HG02678 (cell line): ENCODE results near the gene CSNK1G2.

Experiments
- ATAC-seq: cut with Tn5 transposase; IDR thresholded peaks from one replicate; pipeline ENCODE4 v1.9.1; 2021; ENCODE audit warnings: mild to moderate bottlenecking, moderate library complexity; ENCODE audit not compliant: unreplicated experiment

Gene CSNK1G2

GRCh38 chr19:1941146-1942077, at the start of gene CSNK1G2:
Gene CSNK1G2 (plus strand): TSS chr19:1941172. CDS start chr19:1969773, 28,601 bp downstream.
- peak; percentile 56 for ATAC-seq

- no peak for ATAC-seq
Observed at GRCh38 chr19:1893791-1894190, 47.2 kb upstream of the CSNK1G2 start.

- ATAC-seq: no peak
Observed at GRCh38 chr19:1896508-1896907, 44.5 kb upstream of the CSNK1G2 start.

GRCh38 chr19:1901940-1902404, 39.0 kb upstream of the CSNK1G2 start:
- ATAC-seq: no peak

GRCh38 chr19:1902923-1903322, 38.0 kb upstream of the CSNK1G2 start:
- ATAC-seq: no peak

GRCh38 chr19:1904860-1905109, 36.2 kb upstream of the CSNK1G2 start:
- ATAC-seq: peak; percentile 1

GRCh38 chr19:1905110-1905862, 35.7 kb upstream of the CSNK1G2 start, which contains the start of the genes ADAT3 and SCAMP4:
Gene ADAT3 (plus strand): TSS chr19:1905399. CDS start chr19:1912048, 6,649 bp downstream.
Gene SCAMP4 (plus strand): TSS chr19:1905399. CDS start chr19:1915020, 9,621 bp downstream.
- peak; percentile 84 for ATAC-seq

GRCh38 chr19:1905863-1906375, 35.1 kb upstream of the CSNK1G2 start:
- no peak for ATAC-seq

GRCh38 chr19:1906985-1907562, 33.9 kb upstream of the CSNK1G2 start:
- ATAC-seq: no peak

- no peak for ATAC-seq
Observed at GRCh38 chr19:1907563-1908363, 33.2 kb upstream of the CSNK1G2 start.

GRCh38 chr19:1908364-1908678, 32.7 kb upstream of the CSNK1G2 start:
- no peak for ATAC-seq

GRCh38 chr19:1909761-1910080, 31.3 kb upstream of the CSNK1G2 start:
- ATAC-seq: no peak

- ATAC-seq: no peak
Observed at GRCh38 chr19:1910177-1910576, 30.8 kb upstream of the CSNK1G2 start.

GRCh38 chr19:1911098-1911497, 29.9 kb upstream of the CSNK1G2 start:
- no peak for ATAC-seq

GRCh38 chr19:1911995-1912394, 29.0 kb upstream of the CSNK1G2 start:
- ATAC-seq: no peak

- no peak for ATAC-seq
Observed at GRCh38 chr19:1912760-1913505, 28.0 kb upstream of the CSNK1G2 start.

- no peak for ATAC-seq
Observed at GRCh38 chr19:1913781-1914577, 27.0 kb upstream of the CSNK1G2 start.

- no peak for ATAC-seq
Observed at GRCh38 chr19:1914826-1915341, 26.1 kb upstream of the CSNK1G2 start.

GRCh38 chr19:1917146-1917545, 23.8 kb upstream of the CSNK1G2 start:
- ATAC-seq: no peak
